GM12872 (cell line): ENCODE measurements around the gene COL6A1.

ENCODE experiments used
- CTCF ChIP-seq: IDR thresholded peaks from 3 replicates; pipeline ENCODE4 v1.5.1; 2011; ENCODE audit warnings: low read depth, mild to moderate bottlenecking, low read length, moderate library complexity; ENCODE audit not compliant: insufficient read depth

Gene COL6A1, protein sequence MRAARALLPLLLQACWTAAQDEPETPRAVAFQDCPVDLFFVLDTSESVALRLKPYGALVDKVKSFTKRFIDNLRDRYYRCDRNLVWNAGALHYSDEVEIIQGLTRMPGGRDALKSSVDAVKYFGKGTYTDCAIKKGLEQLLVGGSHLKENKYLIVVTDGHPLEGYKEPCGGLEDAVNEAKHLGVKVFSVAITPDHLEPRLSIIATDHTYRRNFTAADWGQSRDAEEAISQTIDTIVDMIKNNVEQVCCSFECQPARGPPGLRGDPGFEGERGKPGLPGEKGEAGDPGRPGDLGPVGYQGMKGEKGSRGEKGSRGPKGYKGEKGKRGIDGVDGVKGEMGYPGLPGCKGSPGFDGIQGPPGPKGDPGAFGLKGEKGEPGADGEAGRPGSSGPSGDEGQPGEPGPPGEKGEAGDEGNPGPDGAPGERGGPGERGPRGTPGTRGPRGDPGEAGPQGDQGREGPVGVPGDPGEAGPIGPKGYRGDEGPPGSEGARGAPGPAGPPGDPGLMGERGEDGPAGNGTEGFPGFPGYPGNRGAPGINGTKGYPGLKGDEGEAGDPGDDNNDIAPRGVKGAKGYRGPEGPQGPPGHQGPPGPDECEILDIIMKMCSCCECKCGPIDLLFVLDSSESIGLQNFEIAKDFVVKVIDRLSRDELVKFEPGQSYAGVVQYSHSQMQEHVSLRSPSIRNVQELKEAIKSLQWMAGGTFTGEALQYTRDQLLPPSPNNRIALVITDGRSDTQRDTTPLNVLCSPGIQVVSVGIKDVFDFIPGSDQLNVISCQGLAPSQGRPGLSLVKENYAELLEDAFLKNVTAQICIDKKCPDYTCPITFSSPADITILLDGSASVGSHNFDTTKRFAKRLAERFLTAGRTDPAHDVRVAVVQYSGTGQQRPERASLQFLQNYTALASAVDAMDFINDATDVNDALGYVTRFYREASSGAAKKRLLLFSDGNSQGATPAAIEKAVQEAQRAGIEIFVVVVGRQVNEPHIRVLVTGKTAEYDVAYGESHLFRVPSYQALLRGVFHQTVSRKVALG

GRCh38 chr21:45981151-45982091 is at the start of gene COL6A1:
Gene COL6A1 (plus strand): TSS chr21:45981770. CDS start chr21:45981851, 81 bp downstream.
- no peak for TF ChIP-seq CTCF

DNA sequence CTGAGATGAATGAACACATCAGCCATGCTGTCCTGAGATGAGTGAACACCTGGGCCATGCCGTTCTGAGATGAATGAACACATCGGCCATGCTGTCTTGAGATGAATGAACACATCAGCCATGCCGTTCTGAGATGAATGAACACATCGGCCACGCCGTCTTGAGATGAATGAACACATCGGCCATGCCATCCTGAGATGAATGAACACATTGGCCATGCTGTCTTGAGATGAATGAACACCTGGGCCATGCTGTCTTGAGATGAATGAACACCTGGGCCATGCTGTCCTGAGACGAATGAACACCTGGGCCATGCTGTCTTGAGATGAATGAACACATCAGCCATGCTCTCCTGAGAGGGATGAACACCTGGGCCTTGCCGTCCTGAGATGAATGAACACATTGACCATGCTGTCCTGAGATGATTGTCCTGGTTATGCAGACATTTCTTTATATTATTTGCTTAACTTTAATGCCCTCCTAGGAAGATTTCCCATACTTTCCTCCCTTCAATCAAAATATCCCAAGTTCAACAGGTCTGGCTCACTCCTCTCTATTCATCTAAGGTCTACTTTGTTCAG is 48.6 kb upstream of the COL6A1 start:
- no peak for TF ChIP-seq CTCF

DNA sequence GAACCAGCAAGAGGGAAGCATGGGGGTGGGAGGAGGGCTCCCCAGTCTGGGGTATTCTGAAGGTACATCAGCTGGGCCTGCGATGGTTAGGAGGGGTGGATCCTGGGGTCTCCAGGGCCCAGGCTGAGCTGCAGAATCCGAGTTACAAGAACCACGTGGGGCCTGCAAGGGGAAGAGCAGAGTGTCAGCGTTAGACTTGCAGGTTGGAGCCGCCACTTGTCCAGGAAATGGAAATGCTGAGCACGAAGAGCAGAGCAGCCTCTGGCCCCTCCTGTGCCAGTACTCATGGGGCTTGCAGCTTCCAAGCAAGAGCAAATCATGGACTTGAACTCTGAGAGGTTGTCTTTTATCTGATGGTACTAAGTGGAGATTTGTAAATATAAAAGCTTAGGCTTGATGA is 47.5 kb upstream of the COL6A1 start:
- no peak for TF ChIP-seq CTCF

DNA sequence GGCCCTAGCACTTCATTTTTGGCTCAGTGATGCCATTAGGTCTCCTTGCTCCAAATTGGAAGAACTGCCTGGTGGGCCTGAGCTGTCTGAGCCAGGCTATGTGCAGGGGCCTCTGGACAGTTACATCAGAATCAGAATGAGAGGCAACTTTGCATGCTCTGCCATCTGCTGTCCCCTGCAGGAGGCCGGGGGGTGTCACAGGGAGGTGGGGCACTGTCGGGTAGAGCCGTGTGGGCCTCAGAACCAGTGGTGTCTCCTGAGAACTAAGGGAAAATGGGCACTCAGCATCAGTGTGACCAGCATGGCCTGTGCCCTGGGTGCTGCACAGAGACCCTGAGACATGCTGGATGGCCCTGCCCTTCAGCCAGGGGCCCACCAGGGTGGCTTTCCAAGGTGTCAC is 47.0 kb upstream of the COL6A1 start:
- no peak for TF ChIP-seq CTCF

- no peak for TF ChIP-seq CTCF
These were observed 45.9 kb upstream of the COL6A1 start for GRCh38 chr21:45935628-45936027.

- no peak for TF ChIP-seq CTCF
These were observed 43.7 kb upstream of the COL6A1 start for GRCh38 chr21:45937721-45938452.
